ENCODE measurements around the gene ARL4A.
"Not testable (repeated sequence)": the region's sequence is repeated elsewhere in the genome, so short reads cannot be mapped to it uniquely, and the experiment has no call there.

ARL4A gene

GRCh38 chr7:12661581-12661980, 25.9 kb upstream of the ARL4A start:
- Histone ChIP-seq H3K36me3 (ENCODE audit: control insufficient read depth in 1 of 2, insufficient read depth in 2 of 2, low read length in 2 of 2) (no peaks in the 10 kb centered on the region), H3K9ac (ENCODE audit: low read depth in 1 of 2, low read length in 2 of 2) (no peak overlapping the region), H3K27ac (ENCODE audit: low read depth, low read length) (no peak overlapping the region), H3K4me3 (ENCODE audit: low read depth in 1 of 2, low read length in 2 of 2) (no peak overlapping the region), H3K27me3 (ENCODE audit: control insufficient read depth in 1 of 2, insufficient read depth in 2 of 2, low read length in 2 of 2) (no peaks in the 10 kb centered on the region), H3K4me1 (ENCODE audit: control insufficient read depth in 1 of 2, insufficient read depth in 2 of 2, low read length in 2 of 2) (no peaks in the 10 kb centered on the region), H3K9me3 (ENCODE audit: control insufficient read depth in 1 of 2, low read length in 2 of 2) (no peaks in the 10 kb centered on the region)

GRCh38 chr7:12670000-12670729, 17.3 kb upstream of the ARL4A start:
- no peaks in the 10 kb centered on the region for H3K27me3 ChIP-seq (ENCODE audit: control insufficient read depth in 1 of 2, insufficient read depth in 2 of 2, low read length in 2 of 2)
- H3K9ac ChIP-seq (ENCODE audit: low read depth in 1 of 2, low read length in 2 of 2): no peak overlapping the region
- no peak overlapping the region for H3K4me3 ChIP-seq (ENCODE audit: low read depth in 1 of 2, low read length in 2 of 2)
- no peaks in the 10 kb centered on the region for H3K4me1 ChIP-seq (ENCODE audit: control insufficient read depth in 1 of 2, insufficient read depth in 2 of 2, low read length in 2 of 2)
- no peaks in the 10 kb centered on the region for H3K9me3 ChIP-seq (ENCODE audit: control insufficient read depth in 1 of 2, low read length in 2 of 2)
- no peaks in the 10 kb centered on the region for H3K36me3 ChIP-seq (ENCODE audit: control insufficient read depth in 1 of 2, insufficient read depth in 2 of 2, low read length in 2 of 2)
- H3K27ac ChIP-seq (ENCODE audit: low read depth, low read length): no peak overlapping the region

- Histone ChIP-seq H3K4me1 (ENCODE audit: control insufficient read depth in 1 of 2, insufficient read depth in 2 of 2, low read length in 2 of 2) (no peaks in the 10 kb centered on the region), H3K27ac (ENCODE audit: low read depth, low read length) (no peak overlapping the region), H3K27me3 (ENCODE audit: control insufficient read depth in 1 of 2, insufficient read depth in 2 of 2, low read length in 2 of 2) (no peaks in the 10 kb centered on the region), H3K4me3 (ENCODE audit: low read depth in 1 of 2, low read length in 2 of 2) (no peak overlapping the region), H3K9me3 (ENCODE audit: control insufficient read depth in 1 of 2, low read length in 2 of 2) (peaks cover 0 to 4% of the 10 kb centered on the region in 2 donors), H3K9ac (ENCODE audit: low read depth in 1 of 2, low read length in 2 of 2) (no peak overlapping the region), H3K36me3 (ENCODE audit: control insufficient read depth in 1 of 2, insufficient read depth in 2 of 2, low read length in 2 of 2) (no peaks in the 10 kb centered on the region)
Observed at GRCh38 chr7:12670743-12671520, 16.5 kb upstream of the ARL4A start.

GRCh38 chr7:12673436-12673835, 14.0 kb upstream of the ARL4A start:
- H3K9ac ChIP-seq (ENCODE audit: low read depth in 1 of 2, low read length in 2 of 2); H3K27ac ChIP-seq (ENCODE audit: low read depth, low read length); H3K9me3 ChIP-seq (ENCODE audit: control insufficient read depth in 1 of 2, low read length in 2 of 2); H3K36me3 ChIP-seq (ENCODE audit: control insufficient read depth in 1 of 2, insufficient read depth in 2 of 2, low read length in 2 of 2); H3K4me1 ChIP-seq (ENCODE audit: control insufficient read depth in 1 of 2, insufficient read depth in 2 of 2, low read length in 2 of 2); H3K27me3 ChIP-seq (ENCODE audit: control insufficient read depth in 1 of 2, insufficient read depth in 2 of 2, low read length in 2 of 2); H3K4me3 ChIP-seq (ENCODE audit: low read depth in 1 of 2, low read length in 2 of 2): not testable (repeated sequence)

GRCh38 chr7:12674053-12674452, 13.4 kb upstream of the ARL4A start:
- H3K9me3 ChIP-seq (ENCODE audit: control insufficient read depth in 1 of 2, low read length in 2 of 2): peaks cover 0 to 4% of the 10 kb centered on the region in 2 donors
- no peaks in the 10 kb centered on the region for H3K36me3 ChIP-seq (ENCODE audit: control insufficient read depth in 1 of 2, insufficient read depth in 2 of 2, low read length in 2 of 2)
- H3K27ac ChIP-seq (ENCODE audit: low read depth, low read length): no peak overlapping the region
- no peaks in the 10 kb centered on the region for H3K4me1 ChIP-seq (ENCODE audit: control insufficient read depth in 1 of 2, insufficient read depth in 2 of 2, low read length in 2 of 2)
- H3K27me3 ChIP-seq (ENCODE audit: control insufficient read depth in 1 of 2, insufficient read depth in 2 of 2, low read length in 2 of 2): no peaks in the 10 kb centered on the region
- no peak overlapping the region for H3K4me3 ChIP-seq (ENCODE audit: low read depth in 1 of 2, low read length in 2 of 2)
- H3K9ac ChIP-seq (ENCODE audit: low read depth in 1 of 2, low read length in 2 of 2): no peak overlapping the region

DNA sequence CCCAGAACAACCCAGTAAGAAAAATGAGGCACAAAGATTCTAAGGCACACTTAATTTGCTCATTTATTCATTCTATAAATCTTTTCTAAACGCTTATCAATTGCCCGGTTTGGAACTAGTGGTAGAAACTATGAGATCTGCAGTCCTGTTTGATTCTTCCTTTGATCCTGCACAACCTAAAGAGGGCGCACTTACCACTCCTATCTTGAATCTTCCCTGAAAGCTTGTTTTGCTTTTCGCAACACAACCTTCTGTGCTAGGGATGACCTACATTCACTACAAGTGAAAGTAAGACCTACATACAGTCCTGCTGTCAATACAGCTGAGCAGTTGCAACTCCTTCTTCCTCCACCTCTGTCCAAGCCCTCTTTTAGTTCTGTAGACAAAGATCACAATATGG, 12.6 kb upstream of the ARL4A start:
- no peaks in the 10 kb centered on the region for H3K27me3 ChIP-seq (ENCODE audit: control insufficient read depth in 1 of 2, insufficient read depth in 2 of 2, low read length in 2 of 2)
- H3K4me3 ChIP-seq (ENCODE audit: low read depth in 1 of 2, low read length in 2 of 2): no peak overlapping the region
- no peak overlapping the region for H3K27ac ChIP-seq (ENCODE audit: low read depth, low read length)
- peaks cover 0 to 4% of the 10 kb centered on the region in 2 donors for H3K9me3 ChIP-seq (ENCODE audit: control insufficient read depth in 1 of 2, low read length in 2 of 2)
- no peaks in the 10 kb centered on the region for H3K4me1 ChIP-seq (ENCODE audit: control insufficient read depth in 1 of 2, insufficient read depth in 2 of 2, low read length in 2 of 2)
- H3K36me3 ChIP-seq (ENCODE audit: control insufficient read depth in 1 of 2, insufficient read depth in 2 of 2, low read length in 2 of 2): no peaks in the 10 kb centered on the region
- H3K9ac ChIP-seq (ENCODE audit: low read depth in 1 of 2, low read length in 2 of 2): no peak overlapping the region

GRCh38 chr7:12683678-12684585, 3.5 kb upstream of the ARL4A start:
- Histone ChIP-seq H3K27ac (ENCODE audit: low read depth, low read length) (no peak overlapping the region), H3K36me3 (ENCODE audit: control insufficient read depth in 1 of 2, insufficient read depth in 2 of 2, low read length in 2 of 2) (no peaks in the 10 kb centered on the region), H3K27me3 (ENCODE audit: control insufficient read depth in 1 of 2, insufficient read depth in 2 of 2, low read length in 2 of 2) (no peaks in the 10 kb centered on the region), H3K9ac (ENCODE audit: low read depth in 1 of 2, low read length in 2 of 2) (no peak overlapping the region), H3K9me3 (ENCODE audit: control insufficient read depth in 1 of 2, low read length in 2 of 2) (no peaks in the 10 kb centered on the region), H3K4me1 (ENCODE audit: control insufficient read depth in 1 of 2, insufficient read depth in 2 of 2, low read length in 2 of 2) (peaks cover 4 to 8% of the 10 kb centered on the region in 2 donors), H3K4me3 (ENCODE audit: low read depth in 1 of 2, low read length in 2 of 2) (no peak overlapping the region)

- H3K4me3 ChIP-seq (ENCODE audit: low read depth in 1 of 2, low read length in 2 of 2): no peak overlapping the region
- no peak overlapping the region for H3K9ac ChIP-seq (ENCODE audit: low read depth in 1 of 2, low read length in 2 of 2)
- H3K36me3 ChIP-seq (ENCODE audit: control insufficient read depth in 1 of 2, insufficient read depth in 2 of 2, low read length in 2 of 2): no peaks in the 10 kb centered on the region
- no peaks in the 10 kb centered on the region for H3K27me3 ChIP-seq (ENCODE audit: control insufficient read depth in 1 of 2, insufficient read depth in 2 of 2, low read length in 2 of 2)
- H3K4me1 ChIP-seq (ENCODE audit: control insufficient read depth in 1 of 2, insufficient read depth in 2 of 2, low read length in 2 of 2): peaks cover 4 to 8% of the 10 kb centered on the region in 2 donors
- no peaks in the 10 kb centered on the region for H3K9me3 ChIP-seq (ENCODE audit: control insufficient read depth in 1 of 2, low read length in 2 of 2)
- no peak overlapping the region for H3K27ac ChIP-seq (ENCODE audit: low read depth, low read length)
Observed at GRCh38 chr7:12684733-12685132, 2.7 kb upstream of the ARL4A start.

GRCh38 chr7:12685550-12685949, 1.9 kb upstream of the ARL4A start:
- H3K4me3 ChIP-seq (ENCODE audit: low read depth in 1 of 2, low read length in 2 of 2): peak overlapping the region in 1 of 2 donors; percentile 73
- H3K27ac ChIP-seq (ENCODE audit: low read depth, low read length): no peak overlapping the region
- H3K36me3 ChIP-seq (ENCODE audit: control insufficient read depth in 1 of 2, insufficient read depth in 2 of 2, low read length in 2 of 2): no peaks in the 10 kb centered on the region
- no peaks in the 10 kb centered on the region for H3K27me3 ChIP-seq (ENCODE audit: control insufficient read depth in 1 of 2, insufficient read depth in 2 of 2, low read length in 2 of 2)
- H3K9ac ChIP-seq (ENCODE audit: low read depth in 1 of 2, low read length in 2 of 2): peak overlapping the region in 1 of 2 donors; percentile 26
- no peaks in the 10 kb centered on the region for H3K9me3 ChIP-seq (ENCODE audit: control insufficient read depth in 1 of 2, low read length in 2 of 2)
- H3K4me1 ChIP-seq (ENCODE audit: control insufficient read depth in 1 of 2, insufficient read depth in 2 of 2, low read length in 2 of 2): peaks cover 4 to 8% of the 10 kb centered on the region in 2 donors

Data from duodenal mucosa (tissue), 2 donors.